AG09319 (cell line): ENCODE data around the gene ZC3H18.

Experiments
- DNase-seq: peaks from one replicate; pipeline ENCODE4 v3.0.0-alpha.2; 2010; ENCODE audit warnings: low read depth; ENCODE audit errors: extremely low read depth
- CTCF ChIP-seq: IDR thresholded peaks from 2 replicates; pipeline ENCODE4 v1.5.1; 2011; ENCODE audit warnings: low read depth, mild to moderate bottlenecking, inconsistent platforms, low read length, moderate library complexity

The ZC3H18 gene

GRCh38 chr16:88622866-88623265, 52.7 kb downstream of the ZC3H18 start:
- DNase-seq: no peak
- TF ChIP-seq CTCF: no peak

GRCh38 chr16:88623858-88624257, 53.7 kb downstream of the ZC3H18 start:
- no peak for DNase-seq
- no peak for TF ChIP-seq CTCF

GRCh38 chr16:88624481-88624880, 54.3 kb downstream of the ZC3H18 start:
- no peak for DNase-seq
- no peak for TF ChIP-seq CTCF

GRCh38 chr16:88624977-88625576, 54.9 kb downstream of the ZC3H18 start:
- TF ChIP-seq CTCF: no peak
- no peak for DNase-seq

- no peak for TF ChIP-seq CTCF
- no peak for DNase-seq
Observed at GRCh38 chr16:88626646-88627045, 56.4 kb downstream of the ZC3H18 start.

- no peak for DNase-seq
- no peak for TF ChIP-seq CTCF
Observed at GRCh38 chr16:88627531-88628411, 57.6 kb downstream of the ZC3H18 start.

GRCh38 chr16:88628512-88628974, 58.3 kb downstream of the ZC3H18 start:
- TF ChIP-seq CTCF: peak; percentile 19
- DNase-seq: no peak
